ENCODE data around the gene SEPSECS. TPM values are rescaled to one million over a fixed set of nuclear protein-coding genes. Genes with fewer than 3 reads are reported as not detected.

SEPSECS gene
- 5.9 and 8.5 TPM in 2 replicates for total RNA-seq

GRCh38 chr4:25159837-25160713, at the start of gene SEPSECS:
Gene SEPSECS (minus strand): TSS chr4:25160449. CDS start chr4:25160369, 80 bp downstream.

Other genes with a start within 250 kb of the SEPSECS start
- gene CCDC149, start 247.4 kb downstream of the SEPSECS start, total RNA-seq, result 12.6 and 17.0 TPM in 2 replicates
- 0.23 and 0.59 TPM in 2 replicates for gene LGI2, start 129.5 kb downstream of the SEPSECS start, total RNA-seq
- gene PI4K2B, start 73.6 kb upstream of the SEPSECS start, total RNA-seq, result 14.5 and 22.8 TPM in 2 replicates
- gene ZCCHC4, start 152.3 kb upstream of the SEPSECS start, total RNA-seq, result 11.6 and 11.7 TPM in 2 replicates
- 18.4 and 26.5 TPM in 2 replicates for gene ANAPC4, start 216.8 kb upstream of the SEPSECS start, total RNA-seq

Data from smooth muscle cell of the pulmonary artery (primary cell).